OCI-LY1 (cell line): ENCODE data around the gene TSR3.

Source experiments
- H2AFZ ChIP-seq: fragments of 200-600 bp; sonication (generic), shearing (Covaris generic); 2 replicates; pipeline ENCODE4 v1.6.0; 2014; ENCODE audit warnings: antibody characterized with exemption, mild to moderate bottlenecking, low read length
- H3F3A ChIP-seq: fragments of 200-600 bp; sonication (generic), shearing (Covaris generic); 2 replicates; pipeline ENCODE4 v1.6.0; 2014; ENCODE audit warnings: mild to moderate bottlenecking, antibody characterized with exemption, low read length, moderate library complexity; ENCODE audit not compliant: insufficient read depth
- H3K27ac ChIP-seq: fragments of 200-600 bp; sonication (generic); 2 replicates; pipeline ENCODE4 v1.5.1; 2014; ENCODE audit warnings: low read length, mixed run types, mild to moderate bottlenecking, low read depth; ENCODE audit not compliant: poor library complexity, severe bottlenecking
- H3K27me3 ChIP-seq: fragments of 200-600 bp; sonication (generic); 2 replicates; pipeline ENCODE4 v1.6.0; 2014; ENCODE audit warnings: antibody characterized with exemption, mild to moderate bottlenecking, low read length, moderate library complexity; ENCODE audit not compliant: insufficient read depth
- H3K36me3 ChIP-seq: fragments of 200-600 bp; sonication (generic); 2 replicates; pipeline ENCODE4 v1.6.1; 2014; ENCODE audit warnings: mild to moderate bottlenecking, antibody characterized with exemption, low read length, moderate library complexity, mixed read lengths; ENCODE audit not compliant: insufficient read depth
- H3K4me1 ChIP-seq: fragments of 200-600 bp; sonication (generic); 2 replicates; pipeline ENCODE4 v1.5.1; 2014; ENCODE audit warnings: mild to moderate bottlenecking, low read length, moderate library complexity; ENCODE audit not compliant: insufficient read depth, severe bottlenecking
- H3K4me2 ChIP-seq: fragments of 200-600 bp; sonication (generic), shearing (Covaris generic); 2 replicates; pipeline ENCODE4 v1.6.1; 2014; ENCODE audit warnings: low read length
- H3K4me3 ChIP-seq: fragments of 200-600 bp; sonication (generic); 2 replicates; pipeline ENCODE4 v1.5.1; 2014; ENCODE audit warnings: low read length, low read depth, mild to moderate bottlenecking, mixed read lengths; ENCODE audit not compliant: poor library complexity, severe bottlenecking
- H3K79me2 ChIP-seq: fragments of 200-600 bp; shearing (Covaris generic); 2 replicates; pipeline ENCODE4 v1.6.1; 2016; ENCODE audit warnings: mixed run types, low read length, mixed read lengths; ENCODE audit not compliant: insufficient read depth
- H3K9ac ChIP-seq: fragments of 200-600 bp; sonication (generic), shearing (Covaris generic); 2 replicates; pipeline ENCODE4 v1.6.1; 2014; ENCODE audit warnings: mild to moderate bottlenecking, low read length, mixed read lengths
- H3K9me2 ChIP-seq: fragments of 200-600 bp; sonication (generic), shearing (Covaris generic); 2 replicates; pipeline ENCODE4 v1.6.1; 2014; ENCODE audit warnings: low read depth, mild to moderate bottlenecking, low read length, mixed read lengths
- H3K9me3 ChIP-seq: fragments of 200-600 bp; shearing (Covaris generic); 2 replicates; pipeline ENCODE4 v1.6.1; 2014; ENCODE audit warnings: low read length, mixed read lengths
- H4K20me1 ChIP-seq: fragments of 200-600 bp; sonication (generic), shearing (Covaris generic); 2 replicates; pipeline ENCODE4 v1.6.0; 2016; ENCODE audit warnings: mild to moderate bottlenecking, low read length; ENCODE audit not compliant: insufficient read depth
- EZH2 ChIP-seq: fragments of 200-600 bp; sonication (generic), shearing (Covaris generic); IDR thresholded peaks from 2 replicates; pipeline ENCODE4 v1.8.0; 2017; ENCODE audit warnings: borderline replicate concordance, mixed run types, mild to moderate bottlenecking, antibody characterized with exemption, low read length, moderate library complexity, mixed read lengths
- TF ChIP-seq, protein P1 (sequence below): fragments of 200-600 bp; sonication (generic), shearing (Covaris generic); IDR thresholded peaks from 2 replicates; pipeline ENCODE4 v1.5.1; 2017; ENCODE audit warnings: mild to moderate bottlenecking, antibody characterized with exemption, low read length, moderate library complexity, mixed read lengths

TSR3 gene

DNA sequence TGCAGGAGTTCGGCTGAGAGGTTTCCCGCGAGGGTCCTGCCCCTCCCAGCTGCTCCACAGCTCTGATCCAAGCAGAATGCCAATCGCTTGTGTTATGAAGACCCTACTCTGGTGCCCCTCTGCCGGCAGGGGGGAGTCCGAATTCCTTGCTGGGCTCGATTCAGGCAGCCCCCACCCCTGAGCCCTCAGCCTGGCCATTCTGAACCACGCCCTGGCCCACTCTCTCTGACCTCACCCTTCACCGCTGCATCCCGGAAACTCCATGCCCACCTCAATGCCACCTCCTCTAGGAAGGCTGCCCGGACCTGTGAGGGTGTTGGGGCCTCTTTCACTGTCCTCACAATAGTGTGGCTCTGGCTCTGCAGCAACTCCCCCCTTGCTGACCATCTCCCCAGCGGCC, 50.1 kb downstream of the TSR3 start:
- Histone ChIP-seq H3K9me3 (no peaks in the 10 kb centered on the region), H3K4me1 (peaks cover 12% of the 10 kb centered on the region), H4K20me1 (no peaks in the 10 kb centered on the region), H3K9me2 (no peaks in the 10 kb centered on the region), H3K27me3 (peaks cover 8% of the 10 kb centered on the region; the same call in 1 of the 2 replicates), H3K4me2 (no peak overlapping the region), H3K4me3 (no peak overlapping the region), H2AFZ (no peak overlapping the region), H3K27ac (no peak overlapping the region), H3K79me2 (no peaks in the 10 kb centered on the region), H3K36me3 (no peaks in the 10 kb centered on the region), H3K9ac (no peak overlapping the region), H3F3A (no peaks in the 10 kb centered on the region)
- TF ChIP-seq, protein P1, sequence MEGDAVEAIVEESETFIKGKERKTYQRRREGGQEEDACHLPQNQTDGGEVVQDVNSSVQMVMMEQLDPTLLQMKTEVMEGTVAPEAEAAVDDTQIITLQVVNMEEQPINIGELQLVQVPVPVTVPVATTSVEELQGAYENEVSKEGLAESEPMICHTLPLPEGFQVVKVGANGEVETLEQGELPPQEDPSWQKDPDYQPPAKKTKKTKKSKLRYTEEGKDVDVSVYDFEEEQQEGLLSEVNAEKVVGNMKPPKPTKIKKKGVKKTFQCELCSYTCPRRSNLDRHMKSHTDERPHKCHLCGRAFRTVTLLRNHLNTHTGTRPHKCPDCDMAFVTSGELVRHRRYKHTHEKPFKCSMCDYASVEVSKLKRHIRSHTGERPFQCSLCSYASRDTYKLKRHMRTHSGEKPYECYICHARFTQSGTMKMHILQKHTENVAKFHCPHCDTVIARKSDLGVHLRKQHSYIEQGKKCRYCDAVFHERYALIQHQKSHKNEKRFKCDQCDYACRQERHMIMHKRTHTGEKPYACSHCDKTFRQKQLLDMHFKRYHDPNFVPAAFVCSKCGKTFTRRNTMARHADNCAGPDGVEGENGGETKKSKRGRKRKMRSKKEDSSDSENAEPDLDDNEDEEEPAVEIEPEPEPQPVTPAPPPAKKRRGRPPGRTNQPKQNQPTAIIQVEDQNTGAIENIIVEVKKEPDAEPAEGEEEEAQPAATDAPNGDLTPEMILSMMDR = no peak
- no peak for TF ChIP-seq EZH2

GRCh38 chr16:1300664-1301476, 50.8 kb downstream of the TSR3 start:
- peaks cover 12% of the 10 kb centered on the region for H3K4me1 ChIP-seq
- H3K9me2 ChIP-seq = no peaks in the 10 kb centered on the region
- no peaks in the 10 kb centered on the region for H3K79me2 ChIP-seq
- H3F3A ChIP-seq = no peaks in the 10 kb centered on the region
- no peak overlapping the region for H2AFZ ChIP-seq
- H3K27ac ChIP-seq = no peak overlapping the region
- peaks cover 8% of the 10 kb centered on the region; the same call in 1 of the 2 replicates for H3K27me3 ChIP-seq
- no peaks in the 10 kb centered on the region for H4K20me1 ChIP-seq
- TF ChIP-seq, protein P1 = peak; percentile 77
- TF ChIP-seq EZH2 = no peak
- no peak overlapping the region for H3K9ac ChIP-seq
- H3K36me3 ChIP-seq = no peaks in the 10 kb centered on the region
- H3K4me2 ChIP-seq = no peak overlapping the region
- no peaks in the 10 kb centered on the region for H3K9me3 ChIP-seq
- no peak overlapping the region for H3K4me3 ChIP-seq

DNA sequence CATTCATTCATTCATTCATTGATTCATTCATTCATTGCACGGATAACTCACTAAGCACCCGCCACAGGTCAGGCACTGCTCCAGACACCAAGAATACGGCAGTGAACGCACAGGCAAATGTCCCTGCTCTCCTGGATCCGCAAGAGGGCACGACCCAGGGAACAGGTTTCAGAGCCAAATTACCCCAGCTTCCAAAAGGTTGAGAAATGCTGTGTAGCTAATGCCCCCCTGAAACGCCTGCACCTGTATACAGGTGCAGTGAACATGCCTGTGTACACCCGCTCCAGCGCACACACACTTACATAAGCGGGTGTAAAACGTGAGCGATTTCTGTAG, 51.8 kb downstream of the TSR3 start:
- no peak overlapping the region for H3K27ac ChIP-seq
- no peaks in the 10 kb centered on the region for H3K9me2 ChIP-seq
- no peaks in the 10 kb centered on the region for H3K9me3 ChIP-seq
- H3K27me3 ChIP-seq = peaks cover 8% of the 10 kb centered on the region; the same call in 1 of the 2 replicates
- H3K9ac ChIP-seq = no peak overlapping the region
- no peaks in the 10 kb centered on the region for H3K36me3 ChIP-seq
- H4K20me1 ChIP-seq = no peaks in the 10 kb centered on the region
- peaks cover 12% of the 10 kb centered on the region for H3K4me1 ChIP-seq
- no peaks in the 10 kb centered on the region for H3K79me2 ChIP-seq
- H2AFZ ChIP-seq = no peak overlapping the region
- H3F3A ChIP-seq = no peaks in the 10 kb centered on the region
- no peak for TF ChIP-seq EZH2
- TF ChIP-seq, protein P1 = no peak
- H3K4me3 ChIP-seq = no peak overlapping the region
- no peak overlapping the region for H3K4me2 ChIP-seq
